GM19467 (cell line): ENCODE measurements around the gene KCNK3.

Source experiments
- ATAC-seq: cut with Tn5 transposase; IDR thresholded peaks from one replicate; pipeline ENCODE4 v1.9.1; 2021; ENCODE audit warnings: mild to moderate bottlenecking, moderate library complexity; ENCODE audit not compliant: unreplicated experiment

KCNK3 gene

GRCh38 chr2:26772064-26773001 lies 79.8 kb downstream of the KCNK3 start:
- ATAC-seq, result no peak

GRCh38 chr2:26776195-26776800 lies 83.8 kb downstream of the KCNK3 start:
- no peak for ATAC-seq

GRCh38 chr2:26778098-26778497 lies 85.6 kb downstream of the KCNK3 start:
- no peak for ATAC-seq

GRCh38 chr2:26778507-26778906 lies 86.0 kb downstream of the KCNK3 start:
- no peak for ATAC-seq

- ATAC-seq, result no peak
These were observed 87.8 kb downstream of the KCNK3 start for GRCh38 chr2:26780203-26780760.
